ENCODE results near the gene GK.

The GK gene

DNA sequence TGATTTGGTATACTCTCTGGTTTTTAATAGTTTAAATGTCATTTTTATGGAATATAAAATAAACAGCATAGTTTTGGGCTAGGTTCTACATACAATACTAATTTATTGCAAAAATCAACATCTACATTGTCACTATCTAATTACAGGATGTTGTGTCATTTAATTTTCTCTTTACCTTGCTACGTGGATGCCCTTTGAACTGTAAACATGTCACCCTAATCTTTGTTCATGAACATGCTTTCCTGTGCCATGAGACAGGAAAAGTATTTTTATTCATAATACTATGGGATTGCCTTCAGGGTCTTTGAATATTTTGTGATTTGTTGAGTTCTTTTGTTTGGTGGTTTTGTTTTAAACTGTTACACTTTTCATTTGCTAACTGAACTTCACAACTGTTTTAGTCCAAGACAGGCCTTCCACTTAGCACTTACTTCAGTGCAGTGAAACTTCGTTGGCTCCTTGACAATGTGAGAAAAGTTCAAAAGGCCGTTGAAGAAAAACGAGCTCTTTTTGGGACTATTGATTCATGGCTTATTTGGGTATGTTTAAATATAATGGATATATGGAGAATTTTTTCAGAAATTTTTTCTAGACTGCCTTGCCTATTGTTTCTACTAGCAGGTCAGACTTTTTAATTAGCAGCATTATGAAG lies 40.9 kb downstream of the GK start:
- no peak overlapping the region for H2AFZ ChIP-seq (ENCODE audit: low read length)
- no peaks in the 10 kb centered on the region for H3K27me3 ChIP-seq (ENCODE audit: insufficient read depth, low read length, poor library complexity, severe bottlenecking)
- no peaks in the 10 kb centered on the region for H3K79me2 ChIP-seq (ENCODE audit: insufficient read depth, low read length)
- H3K9me3 ChIP-seq (ENCODE audit: insufficient read depth, low read depth, low read length): no peaks in the 10 kb centered on the region
- H3K36me3 ChIP-seq (ENCODE audit: insufficient read depth, low read length): 0 out of 2 replicates have a peak, but pooled peaks cover 6% of the 10 kb centered on the region
- no peaks in the 10 kb centered on the region for H3F3A ChIP-seq (ENCODE audit: low read depth)
- H3K4me3 ChIP-seq (ENCODE audit: low read length, poor library complexity, severe bottlenecking): no peak overlapping the region
- no peaks in the 10 kb centered on the region for H4K20me1 ChIP-seq (ENCODE audit: insufficient read depth, low read length, poor library complexity, severe bottlenecking)
- H3K4me2 ChIP-seq (ENCODE audit: low read depth, low read length, poor library complexity, severe bottlenecking): no peak overlapping the region
- no peaks in the 10 kb centered on the region for H3K4me1 ChIP-seq (ENCODE audit: insufficient read depth, low read length, poor library complexity, severe bottlenecking)
- no peak overlapping the region for H3K9ac ChIP-seq (ENCODE audit: low read depth, low read length, poor library complexity, severe bottlenecking)
- no peak for TF ChIP-seq CTCF (conservative IDR thresholded peaks at IDR 0.05; ENCODE audit: low read length)
- no peak for TF ChIP-seq EZH2phosphoT487 (IDR thresholded peaks at IDR 0.05; ENCODE audit: borderline replicate concordance)
- no peaks in the 10 kb centered on the region for H3K9me2 ChIP-seq (replicated peaks; ENCODE audit: low read depth, low read length)

DNA sequence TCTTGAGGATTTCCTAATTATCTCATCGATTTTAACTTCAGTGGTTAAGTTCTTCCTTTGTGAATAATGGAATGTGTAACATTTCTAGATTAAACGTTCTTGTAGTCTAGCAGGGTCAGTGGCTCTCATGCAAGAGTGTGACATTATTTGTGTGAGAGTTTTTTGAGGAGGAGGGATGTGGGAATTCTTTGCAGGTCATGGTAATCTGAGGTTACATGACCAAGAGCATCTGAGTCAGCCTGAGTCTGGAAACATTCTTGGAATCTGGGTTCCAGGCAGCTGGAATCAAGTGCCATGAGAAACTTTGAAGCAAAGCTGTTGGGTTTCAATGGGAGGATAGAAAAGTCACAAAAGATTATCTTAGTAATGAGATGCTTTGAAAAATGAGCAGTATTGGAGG lies 49.5 kb downstream of the GK start:
- no peak overlapping the region for H3K9ac ChIP-seq (ENCODE audit: low read depth, low read length, poor library complexity, severe bottlenecking)
- no peaks in the 10 kb centered on the region for H3K79me2 ChIP-seq (ENCODE audit: insufficient read depth, low read length)
- no peak for TF ChIP-seq EZH2phosphoT487 (IDR thresholded peaks at IDR 0.05; ENCODE audit: borderline replicate concordance)
- TF ChIP-seq CTCF (conservative IDR thresholded peaks at IDR 0.05; ENCODE audit: low read length): no peak
- H3K9me3 ChIP-seq (ENCODE audit: insufficient read depth, low read depth, low read length): no peaks in the 10 kb centered on the region
- no peak overlapping the region for H2AFZ ChIP-seq (ENCODE audit: low read length)
- no peak overlapping the region for H3K4me3 ChIP-seq (ENCODE audit: low read length, poor library complexity, severe bottlenecking)
- no peaks in the 10 kb centered on the region for H3K36me3 ChIP-seq (ENCODE audit: insufficient read depth, low read length)
- no peaks in the 10 kb centered on the region for H3K4me1 ChIP-seq (ENCODE audit: insufficient read depth, low read length, poor library complexity, severe bottlenecking)
- no peaks in the 10 kb centered on the region for H3K27me3 ChIP-seq (ENCODE audit: insufficient read depth, low read length, poor library complexity, severe bottlenecking)
- no peaks in the 10 kb centered on the region for H3K9me2 ChIP-seq (replicated peaks; ENCODE audit: low read depth, low read length)
- no peaks in the 10 kb centered on the region for H3F3A ChIP-seq (ENCODE audit: low read depth)
- no peak overlapping the region for H3K4me2 ChIP-seq (ENCODE audit: low read depth, low read length, poor library complexity, severe bottlenecking)
- no peaks in the 10 kb centered on the region for H4K20me1 ChIP-seq (ENCODE audit: insufficient read depth, low read length, poor library complexity, severe bottlenecking)

- Histone ChIP-seq H3K36me3 (ENCODE audit: insufficient read depth, low read length) (no peaks in the 10 kb centered on the region), H3K4me2 (ENCODE audit: low read depth, low read length, poor library complexity, severe bottlenecking) (no peak overlapping the region), H3K9me3 (ENCODE audit: insufficient read depth, low read depth, low read length) (no peaks in the 10 kb centered on the region), H2AFZ (ENCODE audit: low read length) (no peak overlapping the region), H3F3A (ENCODE audit: low read depth) (no peaks in the 10 kb centered on the region), H3K9ac (ENCODE audit: low read depth, low read length, poor library complexity, severe bottlenecking) (no peak overlapping the region), H3K79me2 (ENCODE audit: insufficient read depth, low read length) (no peaks in the 10 kb centered on the region), H4K20me1 (ENCODE audit: insufficient read depth, low read length, poor library complexity, severe bottlenecking) (no peaks in the 10 kb centered on the region), H3K27me3 (ENCODE audit: insufficient read depth, low read length, poor library complexity, severe bottlenecking) (no peaks in the 10 kb centered on the region), H3K4me3 (ENCODE audit: low read length, poor library complexity, severe bottlenecking) (no peak overlapping the region), H3K4me1 (ENCODE audit: insufficient read depth, low read length, poor library complexity, severe bottlenecking) (no peaks in the 10 kb centered on the region), H3K9me2 (replicated peaks; ENCODE audit: low read depth, low read length) (no peaks in the 10 kb centered on the region)
- TF ChIP-seq EZH2phosphoT487 (IDR thresholded peaks at IDR 0.05; ENCODE audit: borderline replicate concordance): no peak
- TF ChIP-seq CTCF (conservative IDR thresholded peaks at IDR 0.05; ENCODE audit: low read length): no peak
Observed at GRCh38 chrX:30706216-30706775, 53.1 kb downstream of the GK start.
